Gastroesophageal sphincter (tissue), 4 donors: Measurements from ENCODE around the gene CCDC181. TPM values are rescaled to one million over a fixed set of nuclear protein-coding genes. Genes with fewer than 3 reads are reported as not detected.

Experiments
- ATAC-seq: fragments of 150-250 bp; one replicate; pipeline ENCODE4 v1.9.1; 2016; ENCODE audit warnings: mild to moderate bottlenecking, moderate library complexity
- H3K27ac ChIP-seq, 4 donors: fragments of 200-600 bp; sonication (generic) in 3 of 4; 1 replicate in 3 of 4; 2 replicates in 1 of 4; pipeline ENCODE4 v1.5.1; 2016 to 2019
- H3K27me3 ChIP-seq: fragments of 200-600 bp; sonication (generic); one replicate; pipeline ENCODE4 v1.5.1; 2019
- H3K36me3 ChIP-seq, 2 donors: fragments of 200-600 bp; sonication (generic); one replicate each; pipeline ENCODE4 v1.5.1; 2019; ENCODE audit warnings: control low read depth in 1 of 2
- H3K4me1 ChIP-seq, 3 donors: fragments of 200-600 bp; sonication (generic); 1 replicate in 2 of 3; 2 replicates in 1 of 3; pipeline ENCODE4 v1.5.1; 2016 to 2019; ENCODE audit warnings: control low read depth in 2 of 3
- H3K4me3 ChIP-seq, 2 donors: fragments of 200-600 bp; sonication (generic); one replicate each; pipeline ENCODE4 v1.5.1; 2019; ENCODE audit warnings: mild to moderate bottlenecking in 1 of 2, moderate library complexity in 1 of 2
- H3K9me3 ChIP-seq, 3 donors: fragments of 200-600 bp; sonication (generic); one replicate each; pipeline ENCODE4 v1.5.1; 2017 to 2019; ENCODE audit warnings: control low read depth in 2 of 3
- EP300 ChIP-seq: sonication (generic); formaldehyde crosslinking; IDR thresholded peaks from one replicate; pipeline ENCODE4 v1.6.1; 2017; ENCODE audit warnings: antibody characterized with exemption, mild to moderate bottlenecking
- POLR2A ChIP-seq, 2 donors: fragments of 450-650 bp; IDR thresholded peaks; one replicate each; pipeline ENCODE4 v1.6.1; 2017; ENCODE audit warnings: antibody characterized with exemption in 2 of 2, mild to moderate bottlenecking in 2 of 2, moderate library complexity in 1 of 2
- POLR2AphosphoS5 ChIP-seq: sonication (generic); formaldehyde crosslinking; IDR thresholded peaks from one replicate; pipeline ENCODE4 v1.6.1; 2017; ENCODE audit warnings: antibody characterized with exemption
- WGBS, 2 donors: methylation state at CpG; one replicate each; pipeline ENCODE4 v1.1.5; 2018; ENCODE audit warnings: low coverage in 1 of 2; 5-methylcytosine and 5-hydroxymethylcytosine counted together
- total RNA-seq, 4 donors: library from RNA; depleted of rRNA; stranded (reverse); fragments of >200 nt; gene quantifications; one replicate each; pipeline ENCODE4 v1.1.0, GENCODE V29; 2016
- TF ChIP-seq, protein P1 (sequence below), 4 experiments: fragments of 200-600 bp in 2 of 4; fragments of 450-650 bp in 2 of 4; sonication (generic) in 1 of 4; IDR thresholded peaks; one replicate each; pipeline ENCODE4 v1.5.1; 2017 to 2019; ENCODE audit warnings: antibody characterized with exemption in 4 of 4, mild to moderate bottlenecking in 2 of 4, moderate library complexity in 2 of 4

Gene CCDC181
- 1 to 10 TPM; 1.2 to 2.6 (median 1.7) TPM for total RNA-seq

GRCh38 chr1:169427081-169427641 is at the start of gene CCDC181:
Gene CCDC181 (minus strand): TSS chr1:169427474. CDS start chr1:169424927, 2,547 bp downstream.
- Histone ChIP-seq H3K36me3 (no peaks in the 10 kb centered on the region), H3K27me3 (peaks cover 14% of the 10 kb centered on the region), H3K4me1 (peaks cover 0 to 10% (median 0%) of the 10 kb centered on the region in 3 donors), H3K9me3 (peaks cover 0 to 7% (median 0%) of the 10 kb centered on the region in 3 donors), H3K4me3 (peak within 1 kb of the TSS; percentile 46 to 52), H3K27ac (peak within 1 kb of the TSS in 1 of 4 donors; percentile 6)
- peak; percentile 70 for ATAC-seq
- WGBS, 2 donors: 0 to 1% methylated on average over 8 to 14 of the region's 29 CpGs
- TF ChIP-seq, protein P1, sequence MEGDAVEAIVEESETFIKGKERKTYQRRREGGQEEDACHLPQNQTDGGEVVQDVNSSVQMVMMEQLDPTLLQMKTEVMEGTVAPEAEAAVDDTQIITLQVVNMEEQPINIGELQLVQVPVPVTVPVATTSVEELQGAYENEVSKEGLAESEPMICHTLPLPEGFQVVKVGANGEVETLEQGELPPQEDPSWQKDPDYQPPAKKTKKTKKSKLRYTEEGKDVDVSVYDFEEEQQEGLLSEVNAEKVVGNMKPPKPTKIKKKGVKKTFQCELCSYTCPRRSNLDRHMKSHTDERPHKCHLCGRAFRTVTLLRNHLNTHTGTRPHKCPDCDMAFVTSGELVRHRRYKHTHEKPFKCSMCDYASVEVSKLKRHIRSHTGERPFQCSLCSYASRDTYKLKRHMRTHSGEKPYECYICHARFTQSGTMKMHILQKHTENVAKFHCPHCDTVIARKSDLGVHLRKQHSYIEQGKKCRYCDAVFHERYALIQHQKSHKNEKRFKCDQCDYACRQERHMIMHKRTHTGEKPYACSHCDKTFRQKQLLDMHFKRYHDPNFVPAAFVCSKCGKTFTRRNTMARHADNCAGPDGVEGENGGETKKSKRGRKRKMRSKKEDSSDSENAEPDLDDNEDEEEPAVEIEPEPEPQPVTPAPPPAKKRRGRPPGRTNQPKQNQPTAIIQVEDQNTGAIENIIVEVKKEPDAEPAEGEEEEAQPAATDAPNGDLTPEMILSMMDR (IDR thresholded peaks at IDR 0.05): no peak
- no peak for TF ChIP-seq EP300
- TF ChIP-seq POLR2AphosphoS5: no peak
- TF ChIP-seq POLR2A (IDR thresholded peaks at IDR 0.05): no peak

DNA sequence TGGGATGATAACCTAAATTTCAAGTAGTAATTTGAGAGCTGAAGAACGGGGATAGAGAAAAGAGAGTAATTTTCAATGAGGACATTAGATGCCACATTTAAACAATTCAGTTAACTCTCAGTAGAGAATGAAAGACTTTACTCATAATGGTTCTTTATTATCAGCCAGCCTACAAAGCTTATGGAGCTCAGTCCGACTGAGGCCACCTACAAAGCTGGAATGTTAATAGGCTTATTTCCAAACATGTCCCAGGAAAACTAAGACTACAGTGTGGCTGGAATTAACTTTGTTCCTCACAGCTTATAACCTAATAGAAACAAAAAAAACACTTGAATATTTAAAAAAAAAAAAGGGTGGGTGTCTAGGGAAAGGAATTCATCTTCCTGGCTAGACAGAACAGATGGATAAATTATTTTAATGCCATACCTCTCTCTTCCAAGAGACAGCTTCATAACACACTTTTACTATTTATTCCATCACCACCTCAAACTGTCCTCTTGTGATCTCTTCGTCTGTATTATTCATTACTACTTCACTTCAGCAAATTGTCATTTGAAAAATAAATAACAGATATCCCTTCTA is 48.6 kb upstream of the CCDC181 start:
- Histone ChIP-seq H3K27me3 (no peaks in the 10 kb centered on the region), H3K36me3 (peaks cover 0 to 23% of the 10 kb centered on the region in 2 donors), H3K9me3 (no peaks in the 10 kb centered on the region), H3K4me3 (no peak overlapping the region), H3K4me1 (peaks cover 0 to 7% (median 0%) of the 10 kb centered on the region in 3 donors), H3K27ac (no peak overlapping the region)
- 22 to 61% methylated on average over 2 to 3 of the region's 3 CpGs for WGBS, 2 donors
- TF ChIP-seq EP300: no peak
- no peak for TF ChIP-seq POLR2A (IDR thresholded peaks at IDR 0.05)
- TF ChIP-seq, protein P1 (IDR thresholded peaks at IDR 0.05): no peak
- no peak for TF ChIP-seq POLR2AphosphoS5
- no peak for ATAC-seq

DNA sequence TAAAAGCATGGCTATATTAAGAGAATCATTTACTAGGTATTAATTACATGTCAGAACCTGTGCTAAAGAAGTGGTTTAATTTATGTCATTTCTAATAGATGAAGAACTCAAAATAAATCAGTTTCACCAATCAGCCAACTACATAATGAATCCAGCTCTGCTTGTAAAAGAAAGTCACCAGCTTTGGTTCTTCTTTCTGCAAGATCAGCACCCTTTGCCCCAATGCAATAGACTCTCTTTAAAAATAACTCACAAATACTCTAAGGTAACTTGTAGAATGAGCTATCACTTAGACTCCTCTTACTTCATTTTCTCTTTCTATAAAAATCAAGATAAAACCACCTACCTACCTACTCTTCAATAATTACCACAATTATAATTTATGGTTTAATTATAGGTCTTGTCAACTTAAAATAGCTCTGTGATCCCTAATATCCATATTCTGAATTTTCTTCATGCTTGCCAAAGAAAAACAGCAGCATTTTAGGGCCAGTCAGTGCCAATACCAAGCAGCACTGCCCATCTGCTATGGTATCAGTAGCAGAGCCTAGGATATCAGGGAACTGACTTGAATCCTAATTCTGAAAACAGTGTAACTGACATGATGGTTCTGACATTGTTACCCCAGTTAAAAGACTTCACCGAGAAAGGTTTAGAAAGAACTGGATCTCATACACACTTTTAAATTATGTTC is 47.2 kb upstream of the CCDC181 start:
- Histone ChIP-seq H3K4me3 (no peak overlapping the region), H3K27ac (no peak overlapping the region), H3K9me3 (no peaks in the 10 kb centered on the region), H3K36me3 (peaks cover 0 to 30% of the 10 kb centered on the region in 2 donors), H3K4me1 (peaks cover 0 to 3% (median 0%) of the 10 kb centered on the region in 3 donors), H3K27me3 (no peaks in the 10 kb centered on the region)
- WGBS, 2 donors: 90 to 100% methylated on average over 1 of the region's 1 CpG
- TF ChIP-seq POLR2A (IDR thresholded peaks at IDR 0.05) (no peak), EP300 (no peak), POLR2AphosphoS5 (no peak)
- TF ChIP-seq, protein P1 (IDR thresholded peaks at IDR 0.05): no peak
- no peak for ATAC-seq

- 74 to 84% methylated on average over 2 to 5 of the region's 5 CpGs for WGBS, 2 donors
- Histone ChIP-seq H3K4me3 (no peak overlapping the region), H3K9me3 (no peaks in the 10 kb centered on the region), H3K4me1 (no peaks in the 10 kb centered on the region), H3K27me3 (no peaks in the 10 kb centered on the region), H3K36me3 (peaks cover 0 to 40% of the 10 kb centered on the region in 2 donors), H3K27ac (no peak overlapping the region)
- no peak for ATAC-seq
- no peak for TF ChIP-seq POLR2AphosphoS5
- TF ChIP-seq, protein P1 (IDR thresholded peaks at IDR 0.05): no peak
- no peak for TF ChIP-seq EP300
- no peak for TF ChIP-seq POLR2A (IDR thresholded peaks at IDR 0.05)
Measured at GRCh38 chr1:169473347-169473746, 46.1 kb upstream of the CCDC181 start.
